Stimulated activated CD4-positive, alpha-beta T cell treated with anti-CD3 and anti-CD28 coated beads, Interleukin-2, amount 100 ng/mL, for 48 hours (primary cell): ENCODE results near the gene NSFL1C.
"Not testable (repeated sequence)": the region's sequence is repeated elsewhere in the genome, so short reads cannot be mapped to it uniquely, and the experiment has no call there.

Experiments
- DNase-seq, 2 donors: peaks; one replicate each; pipeline ENCODE4 v3.0.0-alpha.2; 2020

The NSFL1C gene

DNA sequence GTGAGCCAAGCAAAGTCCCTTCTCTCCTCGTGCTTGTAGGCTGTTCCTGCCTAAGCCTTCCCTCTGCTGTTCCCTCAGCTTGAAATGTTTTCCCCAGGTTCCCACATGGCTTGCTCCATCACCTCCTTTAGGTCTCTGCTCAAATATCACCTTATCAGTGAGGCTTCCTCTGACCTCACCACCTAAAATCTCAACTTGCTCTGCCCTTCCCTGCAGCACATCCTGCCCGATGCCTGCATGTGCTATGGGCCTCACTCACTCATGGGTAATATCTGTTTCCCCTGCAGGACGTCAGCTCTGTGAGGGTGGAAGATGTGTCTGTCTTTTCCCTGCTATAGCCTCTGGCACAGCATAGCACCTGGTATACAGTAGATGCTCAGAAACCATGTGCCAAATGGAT lies 43.9 kb downstream of the NSFL1C start:
- DNase-seq, result no peak

DNA sequence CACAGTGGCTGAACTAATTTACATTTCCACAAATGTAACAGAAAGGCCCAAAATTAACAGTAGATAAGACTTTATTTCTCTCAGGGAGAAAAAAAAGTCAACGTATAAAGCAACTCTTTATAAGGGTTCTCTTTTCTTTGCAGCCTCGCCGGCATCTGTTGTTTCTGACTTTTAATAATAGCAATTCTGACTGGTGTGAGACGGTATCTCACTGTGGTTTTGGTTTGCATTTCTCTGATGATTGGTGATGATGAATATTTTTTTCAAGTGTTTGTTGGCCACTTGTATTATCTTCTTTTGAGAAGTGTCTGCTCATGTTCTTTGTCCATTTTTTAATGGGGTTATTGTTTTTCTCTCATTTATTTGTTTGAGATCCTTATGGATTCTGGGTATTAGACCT lies 46.6 kb downstream of the NSFL1C start:
- DNase-seq, result no peak

DNA sequence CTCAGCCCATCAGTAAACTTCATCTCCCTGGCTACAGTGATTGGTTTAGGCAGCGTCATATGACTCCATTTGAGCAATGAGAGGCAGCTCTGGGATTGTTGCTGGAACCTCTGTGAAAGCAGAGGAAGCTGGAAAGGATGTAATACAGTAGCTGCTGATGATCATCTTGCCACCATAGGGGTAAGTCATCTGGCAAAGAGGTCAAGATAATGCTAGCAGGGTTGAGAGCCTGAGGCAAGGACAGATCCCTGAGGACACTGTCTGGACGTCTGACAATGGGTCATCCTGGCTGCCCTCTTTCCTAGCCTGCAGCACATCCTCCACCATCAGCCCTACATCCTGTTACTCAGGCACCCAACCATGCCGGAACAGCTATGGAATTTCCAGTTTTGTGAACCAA lies 48.3 kb downstream of the NSFL1C start:
- no peak for DNase-seq

DNA sequence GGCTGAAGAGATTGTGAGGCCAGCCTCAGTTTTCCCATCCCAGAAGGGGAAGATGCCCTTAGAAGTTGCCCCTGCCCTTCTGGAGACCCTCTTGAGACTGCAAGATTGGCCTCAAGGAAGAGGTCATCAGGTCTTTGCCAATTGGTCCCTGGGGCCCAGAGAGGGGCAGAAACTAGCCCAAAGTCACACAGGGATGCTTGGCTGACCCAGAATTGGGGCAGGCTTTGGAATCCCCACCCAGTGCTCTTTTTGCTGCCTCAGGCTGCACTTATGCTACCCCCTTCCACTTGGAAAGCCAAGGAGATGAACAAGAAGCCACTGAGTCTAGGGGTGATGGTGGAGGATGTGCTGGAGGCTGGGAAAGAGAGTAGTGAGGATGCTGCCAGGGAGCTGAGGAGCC lies 48.9 kb downstream of the NSFL1C start:
- no peak for DNase-seq

DNA sequence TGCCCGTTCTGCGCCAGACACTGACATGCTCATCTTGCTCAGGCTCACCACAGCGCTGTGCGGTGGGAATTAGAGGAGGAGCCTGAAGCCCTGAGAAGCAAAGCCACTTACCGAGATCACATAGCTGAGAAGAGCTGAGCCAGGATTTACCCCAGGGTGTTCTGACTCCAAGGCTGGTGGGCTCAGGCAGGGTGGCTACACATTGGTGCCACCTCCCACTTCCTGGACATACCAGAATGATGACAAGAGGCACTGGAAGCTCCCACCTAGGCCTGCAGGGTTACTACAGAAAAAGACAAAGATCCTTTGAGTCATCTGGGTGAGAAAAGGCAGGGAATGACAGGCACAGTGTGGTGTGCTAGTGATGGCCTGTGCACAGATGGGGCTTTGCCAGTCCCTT lies 49.4 kb downstream of the NSFL1C start:
- no peak for DNase-seq

DNA sequence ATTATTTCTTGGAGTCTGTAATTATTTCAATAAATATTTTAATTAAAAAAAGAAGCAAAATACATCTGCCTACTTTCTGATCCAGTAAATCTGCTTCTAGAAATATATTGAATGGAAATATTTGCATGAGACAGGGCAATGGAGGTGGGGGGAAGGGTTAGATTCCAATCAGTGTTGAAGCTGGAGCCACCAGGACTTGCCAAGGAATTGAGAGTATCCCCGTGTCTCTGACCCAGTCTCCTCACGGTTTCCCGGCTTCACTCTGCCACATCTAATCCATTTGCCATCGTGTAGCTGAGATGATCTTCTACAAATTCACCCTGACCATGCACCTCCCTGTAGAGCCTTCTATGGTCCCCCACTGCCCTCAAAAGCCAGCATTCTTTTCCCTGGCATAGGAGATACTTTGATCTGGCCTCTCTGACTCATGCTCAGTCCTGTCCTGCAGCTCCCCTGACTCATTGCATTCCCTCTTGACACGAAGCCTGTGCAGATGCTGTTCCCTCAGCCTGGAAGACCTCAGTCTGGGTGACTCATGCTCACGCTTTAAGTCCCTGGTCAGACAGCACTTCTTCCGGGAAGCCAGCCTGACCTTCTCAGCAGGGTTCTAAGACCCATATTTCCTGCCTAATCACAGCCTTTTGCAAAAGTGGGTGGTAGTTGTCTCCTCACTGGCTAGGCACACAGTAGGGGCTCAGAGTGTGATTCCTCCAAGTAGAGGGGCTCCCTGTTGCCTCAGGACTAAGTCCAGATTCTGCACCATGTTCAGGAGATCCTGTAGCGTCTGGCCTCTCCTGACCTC lies 50.8 kb downstream of the NSFL1C start:
- DNase-seq, result no peak

DNA sequence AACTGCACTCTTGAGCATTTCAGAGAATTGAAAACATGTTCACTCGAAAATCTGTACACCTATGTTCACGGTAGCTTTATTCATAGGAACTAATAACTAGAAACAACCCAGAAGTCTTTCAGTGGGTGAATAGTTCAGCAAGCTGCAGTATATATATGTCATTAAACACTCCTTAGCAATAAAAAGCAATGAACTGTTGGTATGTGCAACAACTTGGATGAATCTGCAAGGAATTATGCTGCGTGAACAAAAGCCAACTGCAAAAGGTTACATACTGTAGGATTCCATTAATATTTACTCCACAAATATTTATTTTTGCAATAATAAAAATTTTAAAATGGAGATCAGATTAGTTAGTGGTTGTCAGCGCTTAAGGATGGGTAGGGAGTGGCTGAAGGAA lies 51.7 kb downstream of the NSFL1C start:
- no peak for DNase-seq

DNA sequence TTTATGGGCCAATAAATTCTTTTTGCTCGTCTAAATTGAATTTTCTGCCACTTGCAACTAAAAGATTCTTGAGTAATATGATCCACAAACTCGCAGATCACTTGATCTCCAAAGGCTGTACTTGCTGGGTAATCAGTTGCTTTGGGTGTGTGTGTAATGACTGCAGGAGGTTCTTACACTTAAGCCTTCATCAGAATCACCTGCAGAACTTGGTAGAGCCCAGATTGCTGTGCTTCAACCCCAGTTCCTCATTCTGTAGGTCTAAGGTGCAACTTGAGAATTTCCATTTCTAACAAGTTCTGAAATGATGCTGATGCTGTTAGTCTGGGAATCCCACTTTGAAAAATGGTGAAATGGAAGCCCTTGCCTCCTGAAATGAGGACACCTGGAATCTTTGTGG lies 60.8 kb downstream of the NSFL1C start:
- DNase-seq, result no peak

DNA sequence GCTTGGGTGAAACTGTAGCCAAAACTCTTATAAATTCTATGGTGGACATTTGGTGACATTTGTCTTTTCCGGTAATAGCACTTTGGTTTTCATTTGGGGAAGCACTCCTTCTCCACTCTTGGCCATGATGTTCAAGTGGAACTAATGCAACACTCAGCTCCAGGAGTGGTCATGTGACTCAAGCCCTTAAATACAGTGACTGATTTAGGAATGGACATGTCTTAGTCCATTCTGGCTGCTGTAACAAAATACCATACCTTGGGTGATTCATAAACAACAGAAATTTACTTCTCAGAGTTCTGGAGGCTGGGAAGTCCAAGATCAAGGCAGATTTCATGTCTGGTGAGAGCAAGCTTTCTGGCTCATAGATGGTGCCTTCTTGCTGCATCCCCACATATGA lies 63.0 kb downstream of the NSFL1C start:
- no peak for DNase-seq

DNA sequence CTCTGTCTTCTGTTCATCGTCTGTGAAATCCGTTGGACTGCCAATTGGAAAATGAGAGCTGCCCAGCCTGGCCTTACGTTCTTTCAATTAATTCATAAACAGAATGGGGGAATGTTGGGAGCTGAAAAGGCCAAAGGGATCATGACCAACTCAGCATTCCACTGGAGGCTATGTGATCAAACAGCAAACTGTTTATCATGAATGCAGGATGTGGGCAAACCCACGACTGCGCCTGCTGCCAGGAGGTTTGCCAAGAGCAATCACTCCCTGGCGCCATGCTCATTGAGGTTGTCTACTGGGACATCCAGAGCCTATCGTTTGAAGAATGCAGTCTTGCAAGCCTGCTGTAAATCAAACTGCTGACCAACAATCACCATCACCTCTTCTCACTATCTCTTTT lies 64.5 kb downstream of the NSFL1C start:
- no peak for DNase-seq

DNA sequence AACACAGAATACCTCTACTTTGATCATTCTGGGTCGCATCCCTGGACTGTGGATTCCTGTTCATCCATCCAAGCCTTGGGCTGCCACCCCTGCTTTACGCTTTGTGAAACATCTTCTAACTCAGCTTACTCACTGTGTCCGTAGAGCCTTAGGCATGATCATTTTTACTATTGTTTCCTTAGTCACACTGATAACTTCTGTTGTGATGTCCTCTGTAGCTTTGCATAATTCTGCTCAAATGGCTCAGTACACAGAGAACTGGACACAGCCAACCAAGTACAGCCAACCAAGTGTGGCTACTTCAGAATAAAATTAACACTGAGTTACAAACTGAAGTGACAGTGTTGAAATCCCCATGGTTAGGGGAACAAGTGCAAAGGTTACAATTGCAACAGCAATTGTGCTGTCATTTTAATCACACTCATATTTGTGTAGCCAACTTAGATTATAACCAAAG lies 65.2 kb downstream of the NSFL1C start:
- no peak for DNase-seq

DNA sequence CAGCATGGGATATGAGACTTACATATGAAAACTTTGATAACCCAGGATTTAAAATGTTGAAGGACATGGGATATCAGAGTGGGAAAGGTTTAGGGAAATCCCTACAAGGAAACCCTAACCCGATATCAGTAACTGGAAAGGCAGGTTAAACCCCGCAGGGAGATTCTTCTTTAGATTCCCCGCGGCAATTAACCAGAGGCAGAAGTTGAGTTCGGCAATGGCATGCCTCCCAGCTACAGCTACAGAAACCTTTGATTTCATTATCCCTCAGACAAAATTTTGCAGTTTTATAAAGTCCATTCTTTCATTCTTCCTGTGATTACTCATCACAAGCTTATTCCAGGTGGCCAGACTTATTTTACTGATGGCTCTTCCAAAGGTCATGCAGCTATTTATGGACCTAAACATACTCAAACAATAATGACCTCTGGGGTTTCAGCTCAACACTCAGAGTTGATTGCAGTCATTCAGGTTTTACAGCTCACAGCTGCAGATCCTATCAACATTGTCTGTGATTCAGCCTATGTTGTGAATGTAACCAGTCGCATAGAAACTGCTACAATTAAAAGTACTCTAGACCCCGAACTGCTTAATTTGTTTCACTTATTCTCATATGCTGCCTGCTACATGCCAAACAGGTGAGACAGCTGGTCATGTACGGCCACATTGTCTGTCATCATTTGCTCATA lies 66.8 kb downstream of the NSFL1C start:
- not testable (repeated sequence) for DNase-seq

DNA sequence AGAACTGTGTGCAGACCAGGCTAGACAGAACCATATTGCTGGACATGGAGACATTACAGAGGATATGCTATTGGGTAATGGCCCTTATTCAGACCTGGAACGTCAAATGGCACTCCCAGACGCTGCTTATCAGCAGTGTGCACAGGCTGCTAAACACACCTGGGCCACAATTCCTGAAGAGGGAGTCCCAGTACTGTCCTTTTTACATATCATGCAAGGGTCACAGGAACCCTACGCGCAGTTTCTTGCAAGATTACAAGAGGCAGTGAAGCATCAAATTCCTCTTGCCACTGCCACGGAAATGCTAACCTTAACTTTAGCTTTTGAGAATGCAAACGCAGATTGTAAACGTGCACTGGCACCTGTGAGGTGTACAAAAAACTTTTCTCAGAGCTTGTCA lies 68.5 kb downstream of the NSFL1C start:
- DNase-seq, result not testable (repeated sequence)

DNA sequence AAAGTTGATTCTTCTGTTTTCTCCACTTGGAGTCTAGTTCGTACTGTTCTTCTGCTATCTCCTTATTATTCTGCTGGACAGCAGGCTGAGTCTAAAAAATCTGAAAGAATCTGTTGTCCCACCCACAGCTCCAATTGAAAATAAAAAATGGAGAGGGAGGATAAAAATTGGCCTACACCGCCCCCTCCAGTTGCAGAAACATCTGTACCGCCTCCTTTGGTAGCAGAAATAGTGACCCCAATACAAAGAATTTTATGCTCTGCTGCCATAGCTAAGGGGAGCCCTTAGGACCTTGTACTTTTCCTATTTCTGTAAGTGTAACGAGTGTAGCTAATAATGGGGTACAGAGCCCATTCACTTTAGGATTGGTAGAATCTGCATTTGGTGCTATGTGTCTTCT lies 68.9 kb downstream of the NSFL1C start:
- DNase-seq, result no peak

DNA sequence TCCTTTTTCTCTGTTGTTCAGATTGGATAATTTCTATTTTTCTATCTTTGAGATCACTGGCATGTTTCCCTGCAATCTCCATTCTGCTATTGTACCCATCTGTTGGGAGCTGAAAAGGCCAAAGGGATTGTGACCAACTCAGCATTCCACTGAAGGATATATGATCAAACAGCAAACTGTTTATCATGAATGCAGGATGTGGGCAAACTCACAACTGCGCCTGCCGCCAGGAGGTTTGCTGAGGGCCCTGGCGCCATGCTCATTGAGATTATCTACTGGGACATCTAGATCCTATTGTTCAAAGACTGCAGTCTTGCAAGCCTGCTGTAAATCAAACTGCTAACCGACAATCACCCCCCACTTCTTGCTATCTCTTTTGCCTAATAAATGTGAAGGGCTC lies 69.9 kb downstream of the NSFL1C start:
- DNase-seq, result no peak

DNA sequence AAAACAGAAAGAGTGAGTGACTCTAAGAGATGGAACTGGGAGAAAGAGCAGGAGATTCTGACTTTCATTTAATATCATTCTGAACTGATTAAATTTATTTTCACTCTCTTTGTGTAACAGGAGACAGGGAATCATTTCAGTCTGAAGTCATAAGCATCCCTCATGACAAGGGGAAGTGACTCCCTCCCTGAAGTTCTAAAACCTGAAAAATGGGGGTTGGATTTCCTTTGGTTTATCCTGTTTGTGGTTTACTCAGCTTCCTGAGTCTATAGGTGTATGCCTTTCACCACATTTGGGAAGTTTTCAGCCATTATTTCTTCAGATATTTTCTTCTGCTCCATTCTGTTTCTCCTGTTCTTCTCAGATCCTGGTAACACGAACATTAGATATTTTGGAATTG lies 70.4 kb downstream of the NSFL1C start:
- DNase-seq, result no peak

DNA sequence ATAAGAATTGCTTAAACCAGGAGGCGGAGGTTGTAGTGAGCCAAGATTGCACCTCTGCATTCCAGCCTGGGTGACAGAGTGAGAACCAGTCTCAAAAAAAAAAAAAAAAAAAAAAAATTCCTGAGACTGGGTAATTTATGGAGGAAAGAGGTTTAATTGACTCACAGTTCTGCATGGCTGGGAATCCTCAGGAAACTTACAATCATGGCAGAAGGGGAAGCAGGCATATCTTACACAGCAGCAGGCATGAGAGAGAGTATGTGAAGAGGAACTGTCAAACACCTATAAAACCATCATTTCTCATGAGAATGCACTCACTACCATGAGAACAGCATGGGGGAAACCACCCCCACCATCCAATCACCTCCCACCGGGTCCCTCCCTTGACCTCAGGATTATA lies 72.0 kb downstream of the NSFL1C start:
- no peak for DNase-seq

DNA sequence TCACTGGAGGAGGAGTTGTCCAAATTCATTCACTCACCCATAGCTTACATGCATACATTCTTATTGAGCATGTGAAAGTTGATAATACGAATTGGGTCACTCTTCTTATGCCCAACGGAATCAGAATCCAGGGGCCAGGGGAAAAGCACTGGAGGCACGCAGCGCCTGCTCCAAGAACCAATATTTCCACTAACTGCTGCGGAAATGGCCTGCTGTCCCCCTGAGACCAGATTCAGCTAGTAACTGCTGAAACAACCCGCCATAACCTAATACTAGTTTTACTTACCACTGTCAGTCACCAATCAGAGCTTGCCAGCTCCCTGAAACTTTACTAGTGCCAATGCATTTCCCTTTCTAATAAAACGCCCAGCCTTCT lies 73.2 kb downstream of the NSFL1C start:
- no peak for DNase-seq

DNA sequence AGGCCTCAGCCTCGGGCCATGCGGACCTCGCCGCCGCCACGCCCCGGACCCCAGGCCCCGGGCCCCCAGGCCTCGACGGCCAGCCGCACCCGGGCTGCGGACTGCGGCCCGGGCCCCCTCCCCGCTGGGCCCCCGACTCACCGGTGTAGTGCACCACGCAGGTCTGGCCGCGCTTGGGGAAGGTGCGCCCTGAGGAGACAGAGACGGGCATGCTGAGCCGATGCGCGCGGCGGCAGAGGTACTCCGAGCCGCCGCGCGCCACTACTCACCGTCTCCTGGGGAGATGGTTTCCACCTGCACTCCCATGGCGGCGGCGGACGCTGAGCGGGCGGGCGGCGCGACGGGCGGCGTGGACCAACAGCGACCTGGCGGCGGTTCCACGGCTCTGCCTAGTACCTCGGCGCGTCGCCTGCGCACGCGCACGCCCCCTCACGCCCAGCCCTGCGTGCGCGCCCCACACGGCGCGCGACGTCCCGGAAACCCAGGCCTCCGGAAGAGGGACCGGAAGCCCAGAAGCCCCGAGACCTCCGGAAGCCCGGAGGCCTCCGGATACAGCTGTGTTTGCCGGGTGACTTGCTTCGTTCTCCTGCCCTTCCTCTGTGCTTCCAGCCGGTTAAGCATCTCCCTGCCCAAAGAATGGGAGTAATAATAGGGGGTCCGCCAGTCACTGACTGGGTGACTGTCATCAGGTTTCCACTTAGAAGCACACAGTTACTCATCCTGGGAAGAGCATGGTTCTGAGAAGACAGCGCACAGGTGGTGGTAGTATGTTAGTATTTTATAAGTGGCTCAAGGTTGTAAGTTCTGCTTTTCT lies 73.7 kb downstream of the NSFL1C start, which contains the start of gene FKBP1A:
Gene FKBP1A, minus strand, starts transcription at position 362 of the 814 bp plus-strand sequence. Its CDS starts 56 bp downstream, at position 306.
- peak; percentile 85 to 91 for DNase-seq

DNA sequence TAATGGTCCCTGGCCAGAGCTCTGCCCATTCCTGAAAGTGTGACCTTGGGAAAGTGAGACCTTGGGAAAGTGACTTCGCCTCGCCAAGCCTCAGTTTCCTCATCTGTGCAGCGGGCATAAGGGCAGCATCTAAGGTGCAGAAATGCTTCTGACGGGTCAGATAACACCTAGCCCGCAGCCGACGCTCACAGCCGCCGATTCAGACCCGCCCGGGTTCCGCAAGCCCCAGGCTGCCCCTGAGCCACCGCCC lies 74.3 kb downstream of the NSFL1C start:
- DNase-seq, result no peak
